ENCODE measurements around the gene LCA5.
"Not testable (repeated sequence)": the region's sequence is repeated elsewhere in the genome, so short reads cannot be mapped to it uniquely, and the experiment has no call there.

The LCA5 gene

GRCh38 chr6:79543411-79543810, 6.2 kb upstream of the LCA5 start:
- no peak for DNase-seq (ENCODE audit: low spot score)
- in situ Hi-C loops (cut with MboI; ENCODE audit: low pct_unique_long_range_greater_than_20kb, low sequenced_read_pairs, unreplicated experiment), result no loop called here

GRCh38 chr6:79538106-79538971, 1.1 kb upstream of the LCA5 start:
- no peak for TF ChIP-seq CTCF (IDR thresholded peaks at IDR 0.05; ENCODE audit: extremely low read depth, insufficient read depth, missing control alignments)
- in situ Hi-C loops (cut with MboI; ENCODE audit: low pct_unique_long_range_greater_than_20kb, low sequenced_read_pairs, unreplicated experiment), result no loop called here
- no peak for DNase-seq (ENCODE audit: low spot score)

More at GRCh38 chr6:79543411-79543810, 6.2 kb upstream of the LCA5 start:
- TF ChIP-seq CTCF (IDR thresholded peaks at IDR 0.05; ENCODE audit: extremely low read depth, insufficient read depth, missing control alignments), result no peak

GRCh38 chr6:79536585-79536953, 661 bp downstream of the LCA5 start:
- DNase-seq (ENCODE audit: low spot score), result no peak
- in situ Hi-C loops (cut with MboI; ENCODE audit: low pct_unique_long_range_greater_than_20kb, low sequenced_read_pairs, unreplicated experiment), result no loop called here
- no peak for TF ChIP-seq CTCF (IDR thresholded peaks at IDR 0.05; ENCODE audit: extremely low read depth, insufficient read depth, missing control alignments)

GRCh38 chr6:79529567-79529966, 7.7 kb downstream of the LCA5 start:
- DNase-seq (ENCODE audit: low spot score); in situ Hi-C loops (cut with MboI; ENCODE audit: low pct_unique_long_range_greater_than_20kb, low sequenced_read_pairs, unreplicated experiment): not testable (repeated sequence)

- in situ Hi-C loops (cut with MboI; ENCODE audit: low pct_unique_long_range_greater_than_20kb, low sequenced_read_pairs, unreplicated experiment), result no loop called here
- DNase-seq (ENCODE audit: low spot score), result no peak
- no peak for TF ChIP-seq CTCF (IDR thresholded peaks at IDR 0.05; ENCODE audit: extremely low read depth, insufficient read depth, missing control alignments)
Observed at GRCh38 chr6:79526897-79527296, 10.3 kb downstream of the LCA5 start.

GRCh38 chr6:79525272-79526100, 11.7 kb downstream of the LCA5 start:
- TF ChIP-seq CTCF (IDR thresholded peaks at IDR 0.05; ENCODE audit: extremely low read depth, insufficient read depth, missing control alignments), result no peak
- in situ Hi-C loops (cut with MboI; ENCODE audit: low pct_unique_long_range_greater_than_20kb, low sequenced_read_pairs, unreplicated experiment), result no loop called here
- DNase-seq (ENCODE audit: low spot score), result no peak

- in situ Hi-C loops (cut with MboI; ENCODE audit: low pct_unique_long_range_greater_than_20kb, low sequenced_read_pairs, unreplicated experiment), result no loop called here
- DNase-seq (ENCODE audit: low spot score), result no peak
- no peak for TF ChIP-seq CTCF (IDR thresholded peaks at IDR 0.05; ENCODE audit: extremely low read depth, insufficient read depth, missing control alignments)
Observed at GRCh38 chr6:79524065-79524464, 13.2 kb downstream of the LCA5 start.

All from GM13977 (cell line).